Skeletal muscle satellite cell (primary cell): Measurements from ENCODE around the gene PTGFRN.
A peak's percentile ranks its signal among the peaks of the same experiment; 100 is the strongest.

ENCODE experiments used
- H3K27me3 ChIP-seq: 2 replicates; pipeline ENCODE4 v1.7.0; 2013; ENCODE audit warnings: low read length; ENCODE audit not compliant: control insufficient read depth, insufficient read depth
- H3K36me3 ChIP-seq: 2 replicates; pipeline ENCODE4 v1.7.0; 2013; ENCODE audit warnings: mild to moderate bottlenecking, control low read depth, low read length; ENCODE audit not compliant: insufficient read depth
- H3K4me1 ChIP-seq: 2 replicates; pipeline ENCODE4 v1.7.0; 2013; ENCODE audit warnings: low read length; ENCODE audit not compliant: control insufficient read depth, insufficient read depth
- H3K4me2 ChIP-seq: 2 replicates; pipeline ENCODE4 v1.7.0; 2013; ENCODE audit warnings: mild to moderate bottlenecking, low read length
- H3K4me3 ChIP-seq: 2 replicates; pipeline ENCODE4 v1.7.0; 2013; ENCODE audit warnings: low read length
- H3K9ac ChIP-seq: 2 replicates; pipeline ENCODE4 v1.7.0; 2013; ENCODE audit warnings: mild to moderate bottlenecking, low read depth, low read length, moderate library complexity
- H3K9me3 ChIP-seq: replicated peaks from 2 replicates; pipeline ENCODE4 v1.7.0; 2013; ENCODE audit warnings: mild to moderate bottlenecking, control low read depth, low read length

PTGFRN gene

DNA sequence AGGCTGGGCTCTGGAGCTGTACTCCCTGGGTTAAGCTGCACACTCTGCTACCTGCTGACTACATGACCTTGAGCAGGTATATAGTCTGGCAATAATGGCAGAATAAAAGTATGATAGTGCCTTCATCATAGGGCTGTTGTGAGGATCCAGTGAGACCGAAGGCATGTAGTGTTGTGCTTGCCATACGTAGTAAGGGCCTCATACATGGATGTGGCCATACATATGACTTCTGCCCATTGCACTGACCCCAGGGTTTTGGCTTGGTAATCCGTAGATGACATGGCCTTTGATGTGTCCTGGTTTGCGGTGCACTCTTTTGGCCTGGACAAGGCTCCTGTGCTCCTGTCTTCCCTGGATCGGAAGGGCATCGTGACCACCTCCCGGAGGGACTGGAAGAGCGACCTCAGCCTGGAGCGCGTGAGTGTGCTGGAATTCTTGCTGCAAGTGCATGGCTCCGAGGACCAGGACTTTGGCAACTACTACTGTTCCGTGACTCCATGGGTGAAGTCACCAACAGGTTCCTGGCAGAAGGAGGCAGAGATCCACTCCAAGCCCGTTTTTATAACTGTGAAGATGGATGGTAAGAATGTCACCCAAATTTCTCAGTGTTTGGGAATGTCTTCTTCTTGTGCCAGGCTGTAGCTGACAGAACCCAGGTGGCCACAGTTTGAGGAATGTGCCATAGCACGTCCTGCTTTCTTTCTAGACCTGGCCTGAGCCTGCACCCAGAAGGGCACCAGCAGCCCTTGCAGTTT lies 74.9 kb downstream of the PTGFRN start:
- no peaks in the 10 kb centered on the region for H3K9me3 ChIP-seq
- H3K4me3 ChIP-seq = no peak overlapping the region
- no peak overlapping the region for H3K9ac ChIP-seq
- H3K36me3 ChIP-seq = no peaks in the 10 kb centered on the region
- peaks cover 23% of the 10 kb centered on the region for H3K4me1 ChIP-seq
- no peaks in the 10 kb centered on the region for H3K27me3 ChIP-seq
- H3K4me2 ChIP-seq = no peak overlapping the region

DNA sequence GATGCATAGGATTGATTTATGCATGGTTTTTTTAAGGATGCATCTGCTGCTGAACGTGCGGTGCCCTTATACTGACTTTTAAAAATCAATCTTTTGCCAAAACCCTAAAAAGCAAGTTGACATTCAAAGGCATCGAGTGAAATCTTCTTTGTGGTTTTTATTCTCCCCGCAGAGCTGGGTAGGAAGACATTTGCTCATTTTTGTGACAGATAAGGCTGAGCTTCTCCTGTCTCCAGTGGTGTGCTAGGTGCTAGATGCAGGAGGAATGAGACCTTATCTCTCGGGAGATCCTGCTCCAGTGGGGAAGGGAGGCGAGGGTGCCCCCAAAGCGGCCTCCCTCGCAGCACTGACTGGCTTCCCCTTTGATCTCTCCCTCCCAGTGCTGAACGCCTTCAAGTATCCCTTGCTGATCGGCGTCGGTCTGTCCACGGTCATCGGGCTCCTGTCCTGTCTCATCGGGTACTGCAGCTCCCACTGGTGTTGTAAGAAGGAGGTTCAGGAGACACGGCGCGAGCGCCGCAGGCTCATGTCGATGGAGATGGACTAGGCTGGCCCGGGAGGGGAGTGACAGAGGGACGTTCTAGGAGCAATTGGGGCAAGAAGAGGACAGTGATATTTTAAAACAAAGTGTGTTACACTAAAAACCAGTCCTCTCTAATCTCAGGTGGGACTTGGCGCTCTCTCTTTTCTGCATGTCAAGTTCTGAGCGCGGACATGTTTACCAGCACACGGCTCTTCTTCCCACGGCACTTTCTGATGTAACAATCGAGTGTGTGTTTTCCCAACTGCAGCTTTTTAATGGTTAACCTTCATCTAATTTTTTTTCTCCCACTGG lies 76.9 kb downstream of the PTGFRN start:
- Histone ChIP-seq H3K4me2 (no peak overlapping the region), H3K9me3 (no peaks in the 10 kb centered on the region), H3K4me1 (peaks cover 42% of the 10 kb centered on the region), H3K36me3 (no peaks in the 10 kb centered on the region), H3K27me3 (no peaks in the 10 kb centered on the region), H3K4me3 (no peak overlapping the region), H3K9ac (no peak overlapping the region)

DNA sequence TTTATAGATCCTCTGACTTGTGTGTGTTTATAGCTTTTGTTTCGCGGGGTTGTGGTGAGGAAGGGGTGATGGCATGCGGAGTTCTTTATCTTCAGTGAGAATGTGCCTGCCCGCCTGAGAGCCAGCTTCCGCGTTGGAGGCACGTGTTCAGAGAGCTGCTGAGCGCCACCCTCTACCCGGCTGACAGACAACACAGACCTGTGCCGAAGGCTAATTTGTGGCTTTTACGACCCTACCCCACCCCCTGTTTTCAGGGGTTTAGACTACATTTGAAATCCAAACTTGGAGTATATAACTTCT lies 77.5 kb downstream of the PTGFRN start:
- Histone ChIP-seq H3K36me3 (no peaks in the 10 kb centered on the region), H3K4me3 (no peak overlapping the region)

DNA sequence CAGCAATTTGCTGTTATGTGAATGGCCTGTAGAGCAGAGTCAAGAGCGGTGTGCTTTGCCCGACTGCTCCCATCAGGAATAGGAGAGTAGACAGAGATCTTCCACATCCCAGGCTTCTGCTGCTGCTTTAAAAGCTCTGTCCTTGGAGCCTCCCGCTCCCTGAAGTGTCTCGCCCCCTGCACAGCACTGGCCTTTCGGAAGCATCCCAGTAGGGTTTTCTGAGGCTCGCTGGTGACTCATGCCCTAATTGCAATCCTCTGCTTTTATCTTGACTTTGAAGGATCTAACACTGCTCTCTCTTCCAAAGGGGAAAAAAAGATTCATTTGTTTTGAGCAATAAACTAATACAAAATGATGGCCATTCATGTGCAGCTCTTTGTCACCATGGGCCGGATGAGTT lies 78.5 kb downstream of the PTGFRN start:
- Histone ChIP-seq H3K9ac (no peak overlapping the region), H3K9me3 (no peaks in the 10 kb centered on the region), H3K4me3 (no peak overlapping the region), H3K4me1 (peaks cover 46% of the 10 kb centered on the region), H3K36me3 (no peaks in the 10 kb centered on the region), H3K4me2 (no peak overlapping the region), H3K27me3 (no peaks in the 10 kb centered on the region)

More for the DNA sequence above, 77.5 kb downstream of the PTGFRN start:
- Histone ChIP-seq H3K9me3 (no peaks in the 10 kb centered on the region), H3K9ac (no peak overlapping the region), H3K4me1 (peaks cover 46% of the 10 kb centered on the region), H3K4me2 (no peak overlapping the region), H3K27me3 (no peaks in the 10 kb centered on the region)

DNA sequence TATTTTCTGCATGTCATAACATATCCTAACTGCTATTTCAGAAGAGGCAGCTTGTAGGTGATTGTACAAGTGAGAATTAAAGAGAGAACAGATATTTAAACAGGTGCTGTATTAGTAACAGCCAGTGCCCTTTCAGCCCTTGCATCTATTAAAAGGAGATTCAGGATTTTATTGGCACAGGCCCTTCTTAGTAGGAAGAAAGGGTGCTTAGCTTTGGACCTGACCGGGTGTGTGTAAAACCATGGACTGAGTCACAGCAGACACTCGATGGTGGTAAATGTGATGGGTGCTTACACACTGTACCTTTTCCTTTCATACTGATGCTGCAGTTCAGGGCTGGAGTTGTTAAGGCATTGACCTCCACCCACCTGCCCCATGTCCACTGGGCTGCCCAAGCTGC lies 79.2 kb downstream of the PTGFRN start:
- Histone ChIP-seq H3K4me1 (peaks cover 43% of the 10 kb centered on the region), H3K9me3 (no peaks in the 10 kb centered on the region), H3K36me3 (no peaks in the 10 kb centered on the region), H3K4me3 (no peak overlapping the region), H3K9ac (no peak overlapping the region), H3K27me3 (no peaks in the 10 kb centered on the region), H3K4me2 (no peak overlapping the region)

DNA sequence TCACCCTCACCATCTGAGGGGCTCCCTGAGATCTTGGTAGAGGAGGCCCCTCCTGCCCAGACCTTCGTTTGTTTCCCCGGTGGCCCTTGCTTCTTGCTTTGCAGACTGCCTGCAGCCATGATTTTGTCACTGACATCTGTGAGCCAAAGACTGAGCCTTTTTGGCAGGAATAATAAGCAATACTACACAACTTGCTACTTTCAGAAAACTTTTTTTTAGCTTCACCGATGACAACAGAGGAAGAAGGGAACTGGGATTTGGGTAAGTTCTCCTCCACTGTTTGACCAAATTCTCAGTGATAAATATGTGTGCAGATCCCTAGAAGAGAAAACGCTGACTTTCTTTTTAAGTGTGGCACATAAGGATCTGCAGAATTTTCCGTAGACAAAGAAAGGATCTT lies 80.1 kb downstream of the PTGFRN start:
- Histone ChIP-seq H3K9ac (peak overlapping the region; percentile 51), H3K9me3 (no peaks in the 10 kb centered on the region), H3K36me3 (no peaks in the 10 kb centered on the region), H3K27me3 (no peaks in the 10 kb centered on the region), H3K4me2 (peak overlapping the region; percentile 49), H3K4me3 (no peak overlapping the region), H3K4me1 (peaks cover 41% of the 10 kb centered on the region)

DNA sequence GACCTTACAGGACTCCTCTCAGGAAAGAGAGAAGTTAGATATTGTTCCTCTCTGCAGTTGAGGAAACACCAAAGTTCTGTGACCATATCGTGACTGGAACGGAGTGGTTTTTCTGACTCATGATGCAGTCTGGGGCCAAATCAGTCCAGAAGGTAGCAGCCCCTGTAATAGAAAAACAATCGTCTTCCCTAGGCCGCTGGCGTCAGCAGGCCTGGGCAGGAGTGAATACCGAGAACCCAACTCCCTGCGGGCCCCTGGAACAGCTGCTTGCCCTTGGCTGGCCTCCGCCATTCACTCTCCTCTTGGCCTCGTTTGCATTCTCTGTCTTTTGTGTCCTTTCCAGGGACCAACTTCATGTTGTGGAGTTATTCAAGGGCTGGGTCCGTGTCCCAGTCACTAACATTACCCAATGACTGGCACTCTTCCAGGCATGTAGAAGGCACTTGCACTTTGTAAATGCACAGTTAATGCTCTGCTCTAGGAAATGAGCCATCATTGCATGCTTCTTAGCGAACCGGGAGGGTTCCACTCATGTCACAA lies 81.0 kb downstream of the PTGFRN start:
- H3K27me3 ChIP-seq = no peaks in the 10 kb centered on the region
- H3K9me3 ChIP-seq = no peaks in the 10 kb centered on the region
- H3K36me3 ChIP-seq = no peaks in the 10 kb centered on the region
- H3K4me2 ChIP-seq = peak overlapping the region; percentile 56
- H3K9ac ChIP-seq = peak overlapping the region; percentile 51
- H3K4me1 ChIP-seq = peaks cover 41% of the 10 kb centered on the region
- no peak overlapping the region for H3K4me3 ChIP-seq

DNA sequence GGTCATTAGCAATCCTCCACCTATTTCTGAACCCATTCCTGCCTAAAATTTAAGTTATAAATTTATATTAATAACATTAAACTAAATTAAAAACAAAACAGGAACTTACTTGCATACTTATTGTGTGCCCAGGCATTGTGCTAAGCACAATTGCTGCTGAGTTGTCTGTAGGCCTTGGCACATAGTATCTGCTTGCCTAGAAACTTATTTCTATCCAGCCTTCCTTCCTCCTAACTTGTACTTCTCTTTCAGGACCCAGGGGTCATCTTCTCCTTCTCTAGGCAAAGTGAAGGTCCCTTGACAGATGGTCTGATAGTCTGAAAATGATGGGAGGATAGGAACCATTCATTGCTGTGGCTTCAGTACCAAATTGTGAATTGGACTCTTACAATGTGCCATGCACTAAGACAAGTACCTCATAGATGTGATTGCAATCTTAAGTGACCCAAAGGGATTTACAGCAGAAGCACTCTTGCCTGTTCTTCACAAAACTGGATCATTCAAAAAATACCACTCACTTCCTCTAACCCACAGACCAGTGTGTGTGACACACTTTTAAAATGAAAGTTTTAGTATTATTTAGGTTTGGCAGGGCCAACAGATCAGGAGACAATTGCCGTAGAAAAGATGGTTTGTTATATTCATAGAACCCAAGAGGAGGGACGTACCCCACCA lies 81.6 kb downstream of the PTGFRN start:
- Histone ChIP-seq H3K4me1 (peaks cover 41% of the 10 kb centered on the region), H3K9me3 (no peaks in the 10 kb centered on the region), H3K36me3 (no peaks in the 10 kb centered on the region), H3K27me3 (no peaks in the 10 kb centered on the region), H3K9ac (peak overlapping the region; percentile 25), H3K4me3 (no peak overlapping the region), H3K4me2 (peak overlapping the region; percentile 56)

DNA sequence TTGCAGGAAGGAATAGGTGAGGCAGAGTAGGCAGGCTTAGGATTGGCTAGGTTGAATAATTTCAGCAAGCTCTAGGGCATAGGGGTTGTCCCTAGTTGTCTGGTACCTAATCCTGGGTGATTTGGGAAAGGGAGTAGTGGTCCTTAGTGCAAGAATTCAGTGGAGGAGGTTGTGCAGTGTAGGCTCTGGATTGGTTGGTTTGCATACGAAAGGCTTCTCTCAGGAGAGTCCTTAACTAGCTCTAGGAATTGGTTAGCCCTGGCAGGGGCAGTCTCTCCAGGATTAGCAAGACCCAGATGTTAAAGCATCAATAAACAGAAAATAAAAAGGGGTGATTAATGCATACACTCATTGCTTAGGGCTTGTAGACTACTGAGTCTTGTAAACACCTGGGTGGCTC lies 82.2 kb downstream of the PTGFRN start:
- Histone ChIP-seq H3K4me3 (no peak overlapping the region), H3K36me3 (no peaks in the 10 kb centered on the region), H3K9me3 (no peaks in the 10 kb centered on the region), H3K4me2 (no peak overlapping the region), H3K27me3 (no peaks in the 10 kb centered on the region), H3K9ac (no peak overlapping the region), H3K4me1 (peaks cover 44% of the 10 kb centered on the region)

DNA sequence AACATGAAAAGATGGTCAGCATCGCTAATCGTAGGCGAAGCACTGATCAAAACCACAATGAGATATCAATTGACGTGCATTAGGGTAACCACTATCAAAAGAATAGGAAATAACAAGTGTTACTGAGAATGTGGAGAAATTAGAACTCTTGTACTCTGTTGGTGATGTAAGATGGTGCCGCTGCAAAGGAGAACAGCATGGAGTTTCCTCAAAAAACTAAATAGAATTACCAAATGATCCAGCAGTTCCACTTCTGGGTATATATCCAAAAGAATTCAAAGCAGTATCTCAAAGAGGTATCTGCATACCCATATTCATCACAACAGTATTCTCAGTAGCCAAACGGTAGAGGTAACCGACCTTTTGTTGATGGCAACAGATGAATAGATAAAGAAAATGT lies 83.6 kb downstream of the PTGFRN start:
- Histone ChIP-seq H3K9ac (no peak overlapping the region), H3K36me3 (no peaks in the 10 kb centered on the region), H3K4me2 (no peak overlapping the region), H3K4me3 (no peak overlapping the region), H3K9me3 (no peaks in the 10 kb centered on the region), H3K27me3 (no peaks in the 10 kb centered on the region), H3K4me1 (peaks cover 50% of the 10 kb centered on the region)

DNA sequence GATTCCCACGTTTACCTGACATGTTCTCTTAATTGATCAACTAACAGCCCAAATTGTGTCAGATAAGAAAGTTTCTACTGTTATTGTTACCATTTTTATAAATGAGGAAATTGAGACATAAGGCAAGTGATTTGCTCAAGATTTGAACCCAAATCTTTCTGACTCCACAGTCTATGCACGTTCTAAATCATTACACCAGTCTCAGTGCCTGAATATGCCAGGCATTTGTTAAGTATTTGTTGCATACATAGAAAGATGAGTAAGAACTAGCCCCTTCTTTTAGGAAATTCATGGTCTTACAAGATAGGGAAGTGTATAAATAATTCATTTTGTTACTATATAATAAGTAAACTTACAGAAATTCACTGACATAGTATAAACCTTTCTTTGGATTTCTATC lies 84.7 kb downstream of the PTGFRN start:
- Histone ChIP-seq H3K4me1 (peaks cover 39% of the 10 kb centered on the region), H3K4me3 (no peak overlapping the region), H3K4me2 (no peak overlapping the region), H3K9me3 (no peaks in the 10 kb centered on the region), H3K27me3 (no peaks in the 10 kb centered on the region), H3K9ac (no peak overlapping the region), H3K36me3 (no peaks in the 10 kb centered on the region)
